Coronary artery (tissue), 2 donors: ENCODE results near the gene KRT39.

Experiments used
- DNase-seq: peaks from one replicate; pipeline ENCODE4 v3.0.0-alpha.2; 2017; ENCODE audit warnings: low spot score
- H3K27ac ChIP-seq, 2 donors: fragments of 200-600 bp; sonication (generic); one replicate each; pipeline ENCODE4 v1.5.1; 2016 to 2019
- H3K4me3 ChIP-seq: fragments of 200-600 bp; sonication (generic); 2 replicates; pipeline ENCODE4 v1.5.1; 2016; ENCODE audit warnings: mild to moderate bottlenecking, moderate library complexity
- TF ChIP-seq, protein P1 (sequence below): fragments of 200-600 bp; sonication (generic); IDR thresholded peaks from one replicate; pipeline ENCODE4 v1.5.1; 2019; ENCODE audit warnings: antibody characterized with exemption

KRT39 gene

DNA sequence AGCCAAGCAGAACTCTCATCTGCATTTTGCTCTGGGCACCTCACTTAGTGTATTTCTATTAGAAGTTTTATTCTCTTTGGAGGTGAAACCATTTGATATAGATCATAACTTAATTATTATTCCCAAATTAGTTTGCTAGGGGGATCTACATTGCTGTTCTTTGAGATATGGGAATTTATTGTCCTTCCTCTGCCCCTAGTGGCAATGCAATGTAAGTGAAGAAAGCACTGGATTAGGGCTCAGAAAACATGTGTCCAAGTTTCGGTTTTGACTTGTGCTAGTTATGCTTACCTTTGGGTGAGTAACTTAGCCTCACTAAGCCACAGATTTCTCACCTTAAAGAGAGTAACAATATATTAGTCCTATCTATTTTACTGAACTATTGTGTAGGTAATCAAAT lies 2.9 kb downstream of the KRT39 start:
- Histone ChIP-seq H3K27ac (no peak overlapping the region), H3K4me3 (no peak overlapping the region)
- no peak for DNase-seq
- TF ChIP-seq, protein P1, sequence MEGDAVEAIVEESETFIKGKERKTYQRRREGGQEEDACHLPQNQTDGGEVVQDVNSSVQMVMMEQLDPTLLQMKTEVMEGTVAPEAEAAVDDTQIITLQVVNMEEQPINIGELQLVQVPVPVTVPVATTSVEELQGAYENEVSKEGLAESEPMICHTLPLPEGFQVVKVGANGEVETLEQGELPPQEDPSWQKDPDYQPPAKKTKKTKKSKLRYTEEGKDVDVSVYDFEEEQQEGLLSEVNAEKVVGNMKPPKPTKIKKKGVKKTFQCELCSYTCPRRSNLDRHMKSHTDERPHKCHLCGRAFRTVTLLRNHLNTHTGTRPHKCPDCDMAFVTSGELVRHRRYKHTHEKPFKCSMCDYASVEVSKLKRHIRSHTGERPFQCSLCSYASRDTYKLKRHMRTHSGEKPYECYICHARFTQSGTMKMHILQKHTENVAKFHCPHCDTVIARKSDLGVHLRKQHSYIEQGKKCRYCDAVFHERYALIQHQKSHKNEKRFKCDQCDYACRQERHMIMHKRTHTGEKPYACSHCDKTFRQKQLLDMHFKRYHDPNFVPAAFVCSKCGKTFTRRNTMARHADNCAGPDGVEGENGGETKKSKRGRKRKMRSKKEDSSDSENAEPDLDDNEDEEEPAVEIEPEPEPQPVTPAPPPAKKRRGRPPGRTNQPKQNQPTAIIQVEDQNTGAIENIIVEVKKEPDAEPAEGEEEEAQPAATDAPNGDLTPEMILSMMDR = peak; percentile 26

GRCh38 chr17:40962059-40962561 lies 4.6 kb downstream of the KRT39 start:
- DNase-seq = no peak
- H3K4me3 ChIP-seq = no peak overlapping the region
- TF ChIP-seq, protein P1 = no peak
- no peak overlapping the region for H3K27ac ChIP-seq

- DNase-seq = no peak
- no peak overlapping the region for H3K27ac ChIP-seq
- TF ChIP-seq, protein P1 = no peak
Observed at GRCh38 chr17:40961591-40961990, 5.2 kb downstream of the KRT39 start.

GRCh38 chr17:40960144-40960543 lies 6.6 kb downstream of the KRT39 start:
- TF ChIP-seq, protein P1 = no peak
- no peak for DNase-seq
- H3K27ac ChIP-seq = no peak overlapping the region
- peak overlapping the region; percentile 36 for H3K4me3 ChIP-seq

More at GRCh38 chr17:40961591-40961990, 5.2 kb downstream of the KRT39 start:
- no peak overlapping the region for H3K4me3 ChIP-seq

DNA sequence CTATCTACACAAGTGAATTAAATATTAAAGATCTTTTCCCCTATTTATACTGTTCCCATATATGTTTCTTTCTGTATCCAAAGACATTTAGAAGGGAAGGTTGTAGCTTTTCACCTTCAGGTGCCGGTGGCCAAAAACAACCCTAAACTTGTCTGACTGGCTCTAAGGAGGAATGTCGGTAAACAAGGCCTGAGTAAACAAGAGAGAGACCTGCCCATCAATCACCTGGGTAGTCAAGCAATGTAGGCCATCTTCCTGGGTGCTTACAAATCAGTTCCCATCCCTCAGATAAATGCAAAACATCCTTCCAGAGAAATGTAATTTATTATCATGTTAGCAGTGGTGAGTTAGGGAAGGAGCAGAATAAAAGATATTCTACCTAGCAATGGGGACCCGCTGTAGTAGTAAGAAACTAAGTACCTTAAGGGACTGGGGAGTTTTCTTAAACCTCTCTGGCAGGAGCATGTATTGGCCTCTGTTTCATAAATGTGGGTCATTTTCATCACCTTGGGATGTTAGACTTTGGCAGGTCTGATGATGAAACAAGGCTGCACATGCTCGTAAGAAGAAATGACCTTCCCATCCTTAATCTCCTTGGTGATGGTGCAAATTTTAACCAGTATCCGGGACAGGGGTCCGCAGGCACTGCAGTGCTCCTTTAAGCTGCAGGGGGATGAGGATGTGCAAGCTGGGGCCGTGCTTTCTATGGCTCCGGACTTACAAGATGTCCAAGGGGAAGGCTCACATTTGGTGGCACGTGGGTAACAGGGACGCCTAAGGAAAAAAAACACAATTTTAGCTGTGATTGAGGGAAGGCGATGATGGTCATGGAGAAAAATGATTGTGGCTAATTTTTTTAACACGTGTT lies 8.4 kb downstream of the KRT39 start:
- TF ChIP-seq, protein P1 = no peak
- no peak for DNase-seq
- no peak overlapping the region for H3K4me3 ChIP-seq
- H3K27ac ChIP-seq = no peak overlapping the region

DNA sequence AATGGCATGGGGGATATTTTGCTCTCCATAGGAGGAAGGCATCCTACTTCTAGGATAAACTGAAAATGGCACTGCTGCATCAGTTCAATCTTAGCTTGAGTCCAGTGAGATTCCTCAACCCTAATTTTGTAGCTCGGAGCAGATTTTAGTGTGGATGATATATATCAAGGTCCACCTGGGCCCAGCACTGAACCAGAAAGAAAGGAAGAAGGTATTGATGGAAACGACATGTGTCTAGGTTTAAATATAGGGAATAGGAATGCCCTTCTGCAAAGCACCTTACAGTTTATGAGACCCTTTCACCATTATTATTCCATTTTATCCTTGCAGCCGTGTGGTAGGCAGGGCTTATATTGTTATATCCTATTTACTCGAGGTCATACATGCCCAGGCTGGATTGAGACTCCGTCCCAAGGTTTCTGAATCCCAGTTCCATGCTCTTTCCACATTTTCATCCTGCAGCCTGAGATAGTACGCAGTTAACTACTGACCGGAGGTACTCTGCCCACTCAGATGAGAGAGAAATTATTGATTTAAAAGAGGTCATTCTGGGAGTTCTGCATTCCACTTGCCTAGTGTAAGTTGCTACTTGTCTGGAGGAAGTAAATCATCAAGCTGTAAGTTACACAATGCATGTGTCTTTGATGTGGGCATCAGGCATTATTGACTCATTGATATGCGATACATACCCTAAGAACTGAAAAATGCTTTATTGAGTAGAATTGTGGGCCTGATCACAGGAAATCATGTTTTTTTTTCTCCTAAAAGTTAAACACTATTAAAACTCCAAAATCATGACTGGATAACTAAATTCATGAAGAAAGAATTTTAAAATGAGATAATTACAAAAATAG lies 10.1 kb downstream of the KRT39 start:
- Histone ChIP-seq H3K4me3 (no peak overlapping the region), H3K27ac (no peak overlapping the region)
- DNase-seq = no peak
- TF ChIP-seq, protein P1 = no peak
